HEK293 (cell line): Measurements from ENCODE around the gene ASPSCR1.

Experiments used
- CTCF ChIA-PET: fragments of 350-600 bp; formaldehyde crosslinking; extraction: SDS; loops from one replicate; lab custom pipeline; 2021; ENCODE audit warnings: antibody characterized with exemption; lab: Yijun Ruan, JAX
- POLR2A ChIA-PET: fragments of 300-600 bp; formaldehyde crosslinking; extraction: SDS; loops from one replicate; lab custom pipeline; 2020; ENCODE audit warnings: antibody characterized with exemption, inconsistent platforms; lab: Yijun Ruan, JAX
- H3K27ac ChIP-seq: fragments of 200-500 bp; sonication (Bioruptor generic); 2 replicates; pipeline ENCODE4 v1.5.1; 2014; ENCODE audit warnings: low read depth, low read length, control low read depth, inconsistent platforms; ENCODE audit errors: extremely low read depth
- H3K36me3 ChIP-seq, 2 experiments: fragments of 200-500 bp in 1 of 2; sonication (Bioruptor generic) in 1 of 2; 1 replicate in 1 of 2; 2 replicates in 1 of 2; pipeline ENCODE4 v1.5.1; 2014 to 2017; ENCODE audit warnings: inconsistent platforms in 2 of 2, low read length in 2 of 2; ENCODE audit not compliant: control insufficient read depth in 2 of 2, insufficient read depth in 1 of 2
- H3K4me1 ChIP-seq: fragments of 200-500 bp; sonication (Bioruptor generic); 2 replicates; pipeline ENCODE4 v1.5.1; 2014; ENCODE audit warnings: mild to moderate bottlenecking, low read length, inconsistent platforms; ENCODE audit not compliant: control insufficient read depth, insufficient read depth
- H3K4me3 ChIP-seq: 2 replicates; pipeline ENCODE4 v1.5.1; 2011; ENCODE audit warnings: low read depth, mild to moderate bottlenecking, control low read depth, low read length, moderate library complexity
- H3K9me3 ChIP-seq: fragments of 200-500 bp; sonication (Bioruptor generic); 2 replicates; pipeline ENCODE4 v1.5.1; 2014; ENCODE audit warnings: low read depth, low read length, inconsistent platforms; ENCODE audit not compliant: control insufficient read depth, insufficient read depth
- FEZF1 ChIP-seq: fragments of 450-650 bp; formaldehyde crosslinking; IDR thresholded peaks from 2 replicates; pipeline ENCODE4 v1.5.1; 2016; ENCODE audit warnings: missing biosample characterization, missing genetic modification characterization
- GLIS1 ChIP-seq: fragments of 450-650 bp; formaldehyde crosslinking; IDR thresholded peaks from 2 replicates; pipeline ENCODE4 v1.5.1; 2016; ENCODE audit warnings: missing biosample characterization, missing genetic modification characterization
- GLIS2 ChIP-seq: fragments of 450-650 bp; formaldehyde crosslinking; IDR thresholded peaks from 2 replicates; pipeline ENCODE4 v1.5.1; 2016; ENCODE audit warnings: missing biosample characterization, missing genetic modification characterization
- KLF10 ChIP-seq: fragments of 450-650 bp; IDR thresholded peaks from 2 replicates; pipeline ENCODE4 v1.5.1; 2018; ENCODE audit warnings: missing biosample characterization, mild to moderate bottlenecking, missing genetic modification characterization
- KLF8 ChIP-seq: fragments of 450-650 bp; formaldehyde crosslinking; IDR thresholded peaks from 2 replicates; pipeline ENCODE4 v1.5.1; 2016; ENCODE audit warnings: missing biosample characterization, missing genetic modification characterization
- SP2 ChIP-seq: fragments of 450-650 bp; formaldehyde crosslinking; IDR thresholded peaks from 2 replicates; pipeline ENCODE4 v1.5.1; 2016; ENCODE audit warnings: missing biosample characterization, missing genetic modification characterization
- SP3 ChIP-seq: fragments of 450-650 bp; formaldehyde crosslinking; IDR thresholded peaks from 2 replicates; pipeline ENCODE4 v1.5.1; 2016; ENCODE audit warnings: missing biosample characterization, missing genetic modification characterization
- TCF7L2 ChIP-seq: IDR thresholded peaks from 2 replicates; pipeline ENCODE4 v1.6.1; 2011; ENCODE audit warnings: low read depth, mild to moderate bottlenecking, inconsistent platforms, low read length, moderate library complexity, borderline replicate concordance
- ZNF10 ChIP-seq: fragments of 450-650 bp; formaldehyde crosslinking; IDR thresholded peaks from 2 replicates; pipeline ENCODE4 v1.5.1; 2017; ENCODE audit warnings: missing biosample characterization, missing genetic modification characterization
- ZNF2 ChIP-seq: fragments of 450-650 bp; formaldehyde crosslinking; IDR thresholded peaks from 2 replicates; pipeline ENCODE4 v1.5.1; 2016; ENCODE audit warnings: missing biosample characterization, missing genetic modification characterization
- ZNF221 ChIP-seq: fragments of 450-650 bp; formaldehyde crosslinking; IDR thresholded peaks from 2 replicates; pipeline ENCODE4 v1.5.1; 2017; ENCODE audit warnings: missing biosample characterization, missing genetic modification characterization, borderline replicate concordance
- ZNF426 ChIP-seq: fragments of 450-650 bp; formaldehyde crosslinking; IDR thresholded peaks from 2 replicates; pipeline ENCODE4 v1.5.1; 2017; ENCODE audit warnings: missing biosample characterization, missing genetic modification characterization, mild to moderate bottlenecking, inconsistent platforms, moderate library complexity
- ZNF660 ChIP-seq: fragments of 450-650 bp; IDR thresholded peaks from 2 replicates; pipeline ENCODE4 v1.5.1; 2018; ENCODE audit warnings: missing biosample characterization, mild to moderate bottlenecking, missing genetic modification characterization
- ZNF76 ChIP-seq: fragments of 450-650 bp; formaldehyde crosslinking; IDR thresholded peaks from 2 replicates; pipeline ENCODE4; 2016; ENCODE audit warnings: low read depth, missing biosample characterization, missing genetic modification characterization, borderline replicate concordance
- ZNF830 ChIP-seq: fragments of 450-650 bp; IDR thresholded peaks from 2 replicates; pipeline ENCODE4 v1.5.0; 2018; ENCODE audit warnings: missing biosample characterization, missing genetic modification characterization, low read depth, mild to moderate bottlenecking, moderate library complexity
- TF ChIP-seq, protein P1 (sequence below): IDR thresholded peaks from 2 replicates; pipeline ENCODE4 v1.6.1; 2011; ENCODE audit warnings: mild to moderate bottlenecking, low read depth, low read length, borderline replicate concordance
- TF ChIP-seq, protein P2 (sequence below): fragments of 450-650 bp; formaldehyde crosslinking; optimal IDR thresholded peaks from 2 replicates; pipeline ENCODE3; 2016; ENCODE audit warnings: missing biosample characterization, mild to moderate bottlenecking, missing genetic modification characterization
- TF ChIP-seq, protein P3 (sequence below): fragments of 450-650 bp; formaldehyde crosslinking; IDR thresholded peaks from 2 replicates; pipeline ENCODE4 v1.5.1; 2017; ENCODE audit warnings: missing biosample characterization, mild to moderate bottlenecking, missing genetic modification characterization, moderate library complexity
- TF ChIP-seq, protein P4 (sequence below): fragments of 450-650 bp; formaldehyde crosslinking; IDR thresholded peaks from 2 replicates; pipeline ENCODE4 v1.5.1; 2016; ENCODE audit warnings: missing biosample characterization, missing genetic modification characterization

Gene ASPSCR1

DNA sequence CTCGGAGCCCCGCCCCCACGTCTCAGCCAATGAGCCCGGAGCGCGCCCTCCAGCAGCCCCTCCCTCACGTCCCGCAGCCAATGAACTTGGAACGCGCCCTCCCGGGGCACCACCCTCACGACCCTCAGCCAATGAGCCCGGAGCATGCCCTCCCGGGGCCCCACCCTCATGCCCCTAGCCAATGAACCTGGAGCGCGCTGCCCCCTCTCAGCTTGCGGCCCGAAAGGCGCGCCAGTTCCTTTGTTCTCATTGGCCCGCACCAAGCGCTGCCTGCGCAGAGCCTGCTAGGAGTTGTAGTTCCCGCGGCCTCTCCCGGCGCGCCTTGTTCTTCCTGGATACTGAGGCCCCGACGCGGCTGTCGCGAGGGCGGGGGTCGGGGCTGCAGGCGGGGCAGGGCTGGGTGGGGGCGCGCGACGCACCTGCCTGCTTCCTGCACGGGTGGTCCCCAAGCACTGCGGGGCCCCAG is 45.6 kb downstream of the ASPSCR1 start, which contains the start of gene LRRC45:
Gene LRRC45 (plus strand): TSS at position 325 of the 466 bp plus-strand sequence. CDS start 339 bp downstream, outside the sequence.
- Histone ChIP-seq H3K27ac (peak within 1 kb of the TSS; percentile 94), H3K4me1 (peaks cover 11% of the 10 kb centered on the region), H3K36me3 (peaks cover 0 to 53% of the 10 kb centered on the region in 2 experiments; a peak in 2 of 3 replicates), H3K4me3 (peak within 1 kb of the TSS; percentile 95), H3K9me3 (no peaks in the 10 kb centered on the region)
- ChIA-PET CTCF (interaction anchor here (0.5 to 7.6 kb wide), 9 partner anchors 8 to 1054 kb away, joined by 3 to 105 read pairs (median 4); partner anchors contain the start of genes DCXR, NOTUM and RAC3), POLR2A (interaction anchor here (0.6 to 5.1 kb wide), 34 partner anchors 8 to 320 kb away, joined by 3 to 61 read pairs (median 5); partner anchors contain the start of genes DCXR, FASN, MCRIP1 and MRPL12)
- TF ChIP-seq, protein P1, sequence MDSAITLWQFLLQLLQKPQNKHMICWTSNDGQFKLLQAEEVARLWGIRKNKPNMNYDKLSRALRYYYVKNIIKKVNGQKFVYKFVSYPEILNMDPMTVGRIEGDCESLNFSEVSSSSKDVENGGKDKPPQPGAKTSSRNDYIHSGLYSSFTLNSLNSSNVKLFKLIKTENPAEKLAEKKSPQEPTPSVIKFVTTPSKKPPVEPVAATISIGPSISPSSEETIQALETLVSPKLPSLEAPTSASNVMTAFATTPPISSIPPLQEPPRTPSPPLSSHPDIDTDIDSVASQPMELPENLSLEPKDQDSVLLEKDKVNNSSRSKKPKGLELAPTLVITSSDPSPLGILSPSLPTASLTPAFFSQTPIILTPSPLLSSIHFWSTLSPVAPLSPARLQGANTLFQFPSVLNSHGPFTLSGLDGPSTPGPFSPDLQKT = no peak
- TF ChIP-seq, protein P2, sequence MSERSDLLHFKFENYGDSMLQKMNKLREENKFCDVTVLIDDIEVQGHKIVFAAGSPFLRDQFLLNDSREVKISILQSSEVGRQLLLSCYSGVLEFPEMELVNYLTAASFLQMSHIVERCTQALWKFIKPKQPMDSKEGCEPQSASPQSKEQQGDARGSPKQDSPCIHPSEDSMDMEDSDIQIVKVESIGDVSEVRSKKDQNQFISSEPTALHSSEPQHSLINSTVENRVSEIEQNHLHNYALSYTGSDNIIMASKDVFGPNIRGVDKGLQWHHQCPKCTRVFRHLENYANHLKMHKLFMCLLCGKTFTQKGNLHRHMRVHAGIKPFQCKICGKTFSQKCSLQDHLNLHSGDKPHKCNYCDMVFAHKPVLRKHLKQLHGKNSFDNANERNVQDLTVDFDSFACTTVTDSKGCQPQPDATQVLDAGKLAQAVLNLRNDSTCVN (tag by site-specific recombination) = peak; percentile 83
- TF ChIP-seq SP2 (tag by site-specific recombination) = peak; percentile 100
- no peak for TF ChIP-seq ZNF10 (tag by site-specific recombination)
- no peak for TF ChIP-seq ZNF221 (tag by site-specific recombination)
- TF ChIP-seq GLIS1 (tag by site-specific recombination) = peak; percentile 47; the same call in 1 of the 2 replicates
- TF ChIP-seq ZNF2 = no peak
- TF ChIP-seq ZNF830 (tag by site-specific recombination) = no peak
- peak; percentile 99 for TF ChIP-seq SP3 (tag by site-specific recombination)
- TF ChIP-seq GLIS2 (tag by site-specific recombination) = peak; percentile 47
- TF ChIP-seq, protein P3, sequence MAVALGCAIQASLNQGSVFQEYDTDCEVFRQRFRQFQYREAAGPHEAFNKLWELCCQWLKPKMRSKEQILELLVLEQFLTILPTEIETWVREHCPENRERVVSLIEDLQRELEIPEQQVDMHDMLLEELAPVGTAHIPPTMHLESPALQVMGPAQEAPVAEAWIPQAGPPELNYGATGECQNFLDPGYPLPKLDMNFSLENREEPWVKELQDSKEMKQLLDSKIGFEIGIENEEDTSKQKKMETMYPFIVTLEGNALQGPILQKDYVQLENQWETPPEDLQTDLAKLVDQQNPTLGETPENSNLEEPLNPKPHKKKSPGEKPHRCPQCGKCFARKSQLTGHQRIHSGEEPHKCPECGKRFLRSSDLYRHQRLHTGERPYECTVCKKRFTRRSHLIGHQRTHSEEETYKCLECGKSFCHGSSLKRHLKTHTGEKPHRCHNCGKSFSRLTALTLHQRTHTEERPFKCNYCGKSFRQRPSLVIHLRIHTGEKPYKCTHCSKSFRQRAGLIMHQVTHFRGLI = no peak
- no peak for TF ChIP-seq ZNF426
- TF ChIP-seq ZNF76 (tag by site-specific recombination) = peak; percentile 93
- TF ChIP-seq TCF7L2 = no peak
- TF ChIP-seq, protein P4, sequence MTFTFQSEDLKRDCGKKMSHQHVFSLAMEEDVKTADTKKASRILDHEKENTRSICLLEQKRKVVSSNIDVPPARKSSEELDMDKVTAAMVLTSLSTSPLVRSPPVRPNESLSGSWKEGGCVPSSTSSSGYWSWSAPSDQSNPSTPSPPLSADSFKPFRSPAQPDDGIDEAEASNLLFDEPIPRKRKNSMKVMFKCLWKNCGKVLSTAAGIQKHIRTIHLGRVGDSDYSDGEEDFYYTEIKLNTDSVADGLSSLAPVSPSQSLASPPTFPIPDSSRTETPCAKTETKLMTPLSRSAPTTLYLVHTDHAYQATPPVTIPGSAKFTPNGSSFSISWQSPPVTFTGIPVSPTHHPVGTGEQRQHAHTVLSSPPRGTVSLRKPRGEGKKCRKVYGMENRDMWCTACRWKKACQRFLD (tag by site-specific recombination) = no peak
- TF ChIP-seq KLF8 = peak; percentile 53; the same call in 1 of the 2 replicates
- TF ChIP-seq FEZF1 = no peak
- TF ChIP-seq KLF10 = peak; percentile 93
- TF ChIP-seq ZNF660 = no peak
